Brain pericyte (primary cell): ENCODE measurements around the gene FBXO44.
"Not testable (repeated sequence)": the region's sequence is repeated elsewhere in the genome, so short reads cannot be mapped to it uniquely, and the experiment has no call there.

Experiments used
- DNase-seq: peaks from one replicate; pipeline ENCODE4 v3.0.0-alpha.2; 2012; ENCODE audit warnings: low read depth, low spot score

The FBXO44 gene

GRCh38 chr1:11639372-11639771 is 15.3 kb upstream of the FBXO44 start:
- DNase-seq, result no peak

- DNase-seq, result no peak
These were observed 14.6 kb upstream of the FBXO44 start for GRCh38 chr1:11640101-11640500.

- DNase-seq, result no peak
These were observed 13.7 kb upstream of the FBXO44 start for GRCh38 chr1:11640944-11641343.

GRCh38 chr1:11641776-11642305 is 12.8 kb upstream of the FBXO44 start:
- DNase-seq, result no peak

DNA sequence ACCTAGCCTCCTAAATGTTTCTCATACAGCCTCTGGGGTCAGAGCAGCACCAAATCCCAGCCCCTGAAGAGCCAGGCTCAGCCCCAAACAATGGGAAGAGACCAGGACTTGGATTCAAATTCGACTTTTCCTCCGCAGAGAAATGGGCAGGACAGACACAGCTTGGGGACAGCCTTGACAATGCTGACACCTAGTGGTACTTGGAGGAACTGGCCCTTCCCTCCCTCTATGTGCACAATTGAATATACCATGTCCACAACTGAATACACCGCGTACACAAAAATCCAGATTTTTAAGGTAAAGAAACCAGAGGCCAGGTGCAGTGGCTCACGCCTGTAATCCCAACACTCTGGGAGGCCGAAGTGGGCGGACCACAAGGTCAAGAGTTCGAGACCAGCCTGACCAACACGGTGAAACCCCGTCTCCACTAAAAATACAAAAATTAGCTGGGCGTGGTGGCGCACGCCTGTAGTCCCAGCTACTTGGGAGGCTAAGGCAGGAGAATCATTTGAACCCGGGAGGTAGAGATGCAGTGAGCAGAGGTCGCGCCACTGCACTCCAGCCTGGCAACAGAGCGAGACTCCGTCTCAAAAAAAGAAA is 12.2 kb upstream of the FBXO44 start:
- not testable (repeated sequence) for DNase-seq

GRCh38 chr1:11643782-11644181 is 10.9 kb upstream of the FBXO44 start:
- no peak for DNase-seq

GRCh38 chr1:11645270-11645669 is 9.4 kb upstream of the FBXO44 start:
- no peak for DNase-seq

DNA sequence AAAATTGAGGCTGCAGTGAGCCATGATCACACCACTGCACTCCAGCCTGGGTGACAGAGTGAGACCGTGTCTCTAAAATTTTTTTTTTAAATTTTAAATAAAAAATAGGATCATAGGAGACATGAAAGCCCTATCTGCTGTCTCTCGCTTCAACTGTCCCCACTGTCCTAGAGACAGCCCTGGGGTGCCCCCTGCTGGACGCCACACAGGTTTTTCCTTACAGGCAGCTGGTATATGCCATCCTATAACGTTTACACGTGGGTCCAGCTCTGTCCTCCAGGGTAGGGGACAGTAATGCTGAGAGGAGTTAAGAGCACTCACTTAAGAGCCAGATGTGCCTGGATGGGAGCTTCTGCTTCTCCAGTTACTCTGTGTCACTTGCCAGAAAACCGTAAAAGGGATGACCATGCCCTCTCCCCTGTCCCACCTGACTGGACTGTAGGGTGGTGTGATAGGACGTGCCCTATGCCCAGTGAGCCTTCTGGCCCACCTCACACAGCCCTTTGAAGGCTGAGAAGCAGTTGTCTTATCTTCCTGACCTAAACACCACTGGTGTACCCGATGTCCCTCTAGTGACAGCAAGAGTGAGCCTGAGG is 8.9 kb upstream of the FBXO44 start:
- DNase-seq, result no peak

DNA sequence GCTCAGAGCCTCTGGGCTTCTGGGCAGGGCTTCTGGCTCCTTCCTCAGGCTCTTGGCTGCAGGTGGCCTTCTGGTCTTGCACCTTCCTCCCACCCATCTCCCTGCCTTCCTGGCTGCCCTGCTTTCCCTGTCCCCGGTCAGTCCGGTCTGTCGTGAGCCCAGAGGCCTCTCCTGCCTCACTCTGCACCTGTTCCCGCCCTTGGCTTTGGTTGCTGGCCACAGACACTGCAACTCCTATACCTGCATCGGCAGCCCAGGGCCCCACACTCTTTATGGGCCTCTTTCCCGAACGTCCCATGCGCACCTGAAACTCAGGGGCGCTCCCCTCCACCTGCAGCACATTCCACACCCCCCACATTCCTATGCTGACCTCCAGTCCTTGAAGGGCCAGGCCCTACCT is 8.4 kb upstream of the FBXO44 start:
- no peak for DNase-seq

DNA sequence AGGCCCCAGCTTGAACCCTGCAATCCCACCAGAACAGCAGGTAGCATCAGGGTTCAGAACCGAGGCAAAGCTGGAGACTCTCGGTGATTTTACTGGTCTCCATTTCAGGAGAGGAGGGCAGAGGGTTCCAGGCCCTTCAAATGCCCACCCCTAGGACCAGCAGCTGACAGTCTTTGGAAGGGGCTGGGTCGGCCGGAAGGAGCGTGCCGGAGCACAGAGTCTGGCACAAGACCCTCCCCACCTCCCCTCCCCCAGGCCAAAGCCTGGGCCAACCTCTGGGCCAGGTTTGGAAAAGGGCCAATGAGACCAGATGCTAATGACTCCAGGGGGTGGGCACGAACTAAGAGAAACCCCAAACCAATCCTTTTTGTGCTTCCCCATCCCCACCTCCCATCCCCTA is 7.3 kb upstream of the FBXO44 start:
- DNase-seq, result no peak

GRCh38 chr1:11648039-11648438 is 6.6 kb upstream of the FBXO44 start:
- DNase-seq, result no peak

- no peak for DNase-seq
These were observed 5.9 kb upstream of the FBXO44 start for GRCh38 chr1:11648732-11649158.

- no peak for DNase-seq
These were observed 5.4 kb upstream of the FBXO44 start for GRCh38 chr1:11649237-11649623.

- no peak for DNase-seq
These were observed 4.9 kb upstream of the FBXO44 start for GRCh38 chr1:11649624-11650330.

GRCh38 chr1:11650331-11650991 is 4.2 kb upstream of the FBXO44 start:
- no peak for DNase-seq

DNA sequence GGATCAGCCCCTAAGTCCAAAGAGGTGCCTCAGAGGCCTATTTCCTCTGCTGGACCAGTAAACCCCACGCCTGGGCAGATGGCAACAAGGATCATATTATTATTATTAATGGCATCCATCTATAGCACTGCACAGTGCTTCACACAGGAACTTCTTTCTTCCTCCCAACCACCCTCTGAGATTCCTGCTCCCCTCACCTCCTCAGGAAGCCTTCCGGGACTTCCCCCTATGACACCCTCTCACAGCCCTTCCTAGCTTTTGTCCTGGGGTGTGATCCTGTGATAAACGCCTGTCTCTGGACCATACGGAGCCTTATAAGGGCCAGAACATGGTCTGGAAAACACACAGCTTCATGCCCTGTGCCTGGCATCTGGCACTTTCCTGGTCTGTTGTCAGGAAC is 3.7 kb upstream of the FBXO44 start:
- no peak for DNase-seq

GRCh38 chr1:11652203-11652780 is 2.4 kb upstream of the FBXO44 start:
- no peak for DNase-seq

DNA sequence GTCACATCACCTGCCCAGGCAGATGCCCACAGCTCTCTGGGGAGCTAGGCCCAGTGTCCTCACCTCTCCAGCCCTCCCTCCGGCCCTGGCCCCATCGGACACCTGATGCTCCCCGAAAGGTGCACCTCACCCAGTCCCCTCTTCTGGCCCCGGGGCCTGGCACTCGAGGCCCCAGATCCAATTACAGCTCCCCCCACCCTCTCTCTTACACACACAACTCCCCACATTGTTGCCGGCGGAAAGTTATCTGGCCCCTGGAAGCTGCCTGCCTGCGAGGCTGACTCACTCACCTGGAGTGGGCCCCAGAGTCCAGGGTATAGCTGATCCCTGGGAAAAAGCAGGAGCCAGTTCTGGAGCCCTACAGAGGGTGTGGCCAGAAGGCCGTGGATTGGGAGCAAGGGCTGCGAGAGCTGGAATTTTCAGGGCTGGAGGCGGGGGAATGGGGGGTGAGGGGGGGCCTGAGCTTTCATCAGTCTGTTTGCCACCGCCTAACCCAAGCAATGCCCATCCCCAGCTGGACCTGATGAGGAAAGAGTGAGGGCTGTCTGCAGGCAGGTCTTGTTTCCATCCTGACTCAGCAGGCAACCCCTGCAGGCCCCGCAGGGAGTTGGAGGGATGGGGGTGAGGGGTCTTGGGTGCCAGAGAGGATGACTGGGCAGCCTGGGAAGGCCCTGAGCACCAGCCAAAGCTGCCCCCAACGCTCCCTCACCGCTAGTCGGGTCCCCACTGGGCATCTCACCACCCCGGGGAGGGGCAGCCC is 1.4 kb upstream of the FBXO44 start:
- DNase-seq, result no peak

GRCh38 chr1:11653861-11654136 is 878 bp upstream of the FBXO44 start:
- no peak for DNase-seq

DNA sequence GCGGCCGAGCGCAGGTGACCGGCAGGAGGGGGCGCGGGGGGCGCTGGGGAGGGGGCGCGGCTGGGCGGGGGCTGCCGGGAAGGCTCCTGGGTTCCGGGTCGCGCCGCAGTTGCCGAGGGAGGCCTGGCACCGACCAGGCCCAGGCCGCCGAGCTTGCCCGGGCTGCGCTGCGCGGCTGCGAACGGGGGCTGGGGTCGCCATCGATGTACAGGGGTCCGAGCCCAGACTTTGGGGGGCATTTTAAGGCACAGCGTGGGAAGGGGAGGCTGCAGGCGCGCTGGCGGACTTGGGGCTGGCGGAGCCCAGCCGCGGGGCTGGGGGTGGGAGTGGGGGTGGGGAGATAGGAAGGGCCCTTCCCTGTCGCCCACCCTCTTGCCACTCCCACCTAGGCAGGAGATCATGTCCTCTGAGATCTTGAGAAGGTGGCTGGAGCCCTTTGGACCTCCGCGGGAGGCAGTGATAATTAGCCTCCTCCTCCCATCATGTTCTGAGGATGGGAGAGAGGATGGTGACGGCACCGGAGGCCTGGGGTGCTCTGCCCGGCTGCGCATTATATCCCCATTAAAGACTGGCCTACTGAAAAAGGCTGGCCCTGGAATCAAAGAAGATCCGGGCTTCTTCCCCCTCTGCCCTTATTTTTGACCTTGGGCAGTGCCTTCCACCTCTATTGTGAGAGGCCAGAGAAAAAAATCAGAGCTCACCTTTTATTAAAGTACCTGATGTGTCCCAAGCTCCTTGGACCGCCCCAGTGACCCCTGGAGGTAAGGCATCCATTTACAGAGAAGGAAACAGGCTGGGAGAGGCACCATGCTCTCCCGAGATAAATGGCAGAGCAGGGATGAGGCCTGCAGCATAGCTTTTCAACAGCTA is 497 bp downstream of the FBXO44 start:
- DNase-seq, result no peak

DNA sequence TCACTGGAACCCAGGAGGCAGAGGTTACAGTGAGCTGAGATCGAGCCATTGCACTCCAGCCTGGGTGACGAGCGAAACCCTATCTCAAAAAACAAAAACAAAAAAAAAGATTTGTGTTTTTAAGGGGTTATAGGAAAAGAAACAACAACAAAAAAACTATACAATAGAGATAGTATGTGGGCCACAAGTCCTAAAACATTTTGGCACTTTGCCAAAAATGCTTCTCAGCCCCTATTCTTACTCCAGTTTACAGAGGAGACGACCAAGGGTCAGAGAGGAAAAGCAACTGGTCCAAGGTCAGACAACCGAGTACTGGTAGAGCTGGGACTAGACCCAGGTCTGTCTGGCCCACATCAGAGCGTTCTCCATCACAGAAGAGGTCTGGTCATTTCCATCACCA is 3.0 kb downstream of the FBXO44 start:
- DNase-seq, result no peak
